ENCODE data around the gene PNPLA8. TPM values are rescaled to one million over a fixed set of nuclear protein-coding genes. Genes with fewer than 3 reads are reported as not detected.

PNPLA8 gene
- total and polyA plus RNA-seq, 2 donors (not counting 3 experiments of a cell fraction or from before 2014, with no cell fraction given), result 5.9 to 19.9 TPM

DNA sequence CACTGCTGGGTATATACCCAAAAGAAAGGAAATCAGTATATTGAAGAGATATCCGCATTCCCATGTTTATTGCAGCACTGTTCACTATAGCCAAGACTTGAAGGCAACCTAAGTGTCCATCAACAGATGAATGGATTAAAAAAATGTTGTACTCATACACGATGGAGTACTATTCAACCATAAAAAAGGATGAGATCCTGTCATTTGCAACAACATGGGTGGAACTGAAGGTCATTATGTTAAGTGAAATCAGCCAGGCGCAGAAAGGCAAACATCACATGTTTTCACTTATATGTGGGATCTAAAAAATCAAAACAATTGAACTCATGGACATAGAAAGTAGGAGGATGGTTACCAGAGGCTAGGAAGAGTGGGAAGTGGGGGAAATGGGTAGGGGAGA lies 89.0 kb downstream of the PNPLA8 start:
- TF ChIP-seq, protein P1, sequence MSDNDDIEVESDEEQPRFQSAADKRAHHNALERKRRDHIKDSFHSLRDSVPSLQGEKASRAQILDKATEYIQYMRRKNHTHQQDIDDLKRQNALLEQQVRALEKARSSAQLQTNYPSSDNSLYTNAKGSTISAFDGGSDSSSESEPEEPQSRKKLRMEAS (IDR thresholded peaks at IDR 0.05; ENCODE audit: insufficient read depth, insufficient read length), result no peak
- no peak overlapping the region for H2AFZ ChIP-seq (ENCODE audit: low read depth, low read length)
- no peaks in the 10 kb centered on the region for H3K9me1 ChIP-seq (replicated peaks; ENCODE audit: control insufficient read depth, extremely low read depth, insufficient read depth, low read length)
- H3K27ac ChIP-seq (ENCODE audit: insufficient read depth, low read depth, low read length), result no peak overlapping the region
- intact Hi-C loops (cut with micrococcal nuclease) (no loop called here), dilution Hi-C loops (cut with MboI; ENCODE audit: extremely low pct_ligation_motif_present, low sequenced_read_pairs) (no loop called here)
- POLR2A ChIA-PET, result no interaction called here
- CTCF ChIA-PET, result no interaction called here
- no peak for FAIRE-seq
- BruUV-seq (replicated peaks), result no TSS peak
- H4K20me1 ChIP-seq (replicated peaks; ENCODE audit: control insufficient read depth, extremely low read depth, insufficient read depth, low read length), result no peaks in the 10 kb centered on the region
- peaks cover 20% of the 10 kb centered on the region for H3K4me1 ChIP-seq (ENCODE audit: control insufficient read depth, extremely low read depth, insufficient read depth, low read length)
- no peak overlapping the region for H3K4me3 ChIP-seq (replicated peaks in 1 of 3; ENCODE audit: insufficient read depth in 1 of 3, low read depth in 1 of 3, low read length in 3 of 3)
- peaks cover 89% of the 10 kb centered on the region for H3K79me2 ChIP-seq (ENCODE audit: control insufficient read depth, insufficient read depth, low read length)
- H3K9me3 ChIP-seq (replicated peaks; ENCODE audit: control insufficient read depth, insufficient read depth, low read length), result no peaks in the 10 kb centered on the region
- H3K36me3 ChIP-seq (ENCODE audit: control insufficient read depth in 2 of 2, extremely low read depth in 1 of 2, insufficient read depth in 2 of 2, low read length in 2 of 2), result no peaks in the 10 kb centered on the region
- no peaks in the 10 kb centered on the region for H3K27me3 ChIP-seq (ENCODE audit: control insufficient read depth in 2 of 2, insufficient read depth in 2 of 2, low read length in 2 of 2)
- no peak for DNase-seq (ENCODE audit: low read depth, low spot score)
- H3K4me2 ChIP-seq (ENCODE audit: insufficient read depth, low read length), result no peak overlapping the region
- H3K9ac ChIP-seq (replicated peaks; ENCODE audit: extremely low read depth, insufficient read depth, low read length), result no peak overlapping the region

DNA sequence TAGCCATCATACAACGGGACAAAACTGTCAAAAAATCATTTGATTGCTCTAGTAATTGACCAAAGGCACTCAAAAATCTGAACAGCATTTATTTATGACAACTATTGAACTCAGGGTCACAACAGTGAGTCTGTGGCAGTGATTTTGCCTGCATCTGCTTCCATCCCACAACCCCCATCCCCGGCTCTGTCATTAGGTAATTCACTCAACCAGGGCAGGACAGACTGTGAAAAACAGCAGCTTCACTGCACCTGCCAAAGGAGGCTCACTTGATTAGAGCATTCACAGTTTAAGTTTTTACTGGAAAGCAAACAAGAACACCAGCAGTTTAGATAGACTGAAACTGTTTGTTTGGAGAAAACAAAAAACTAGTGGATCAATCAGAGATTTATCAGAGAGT lies 91.9 kb downstream of the PNPLA8 start:
- intact Hi-C loops (cut with micrococcal nuclease), result no loop called here
- POLR2A ChIA-PET, result interaction anchor here (0.7 kb wide), 1 partner anchor 14 kb away, joined by 3 read pairs; no protein-coding TSS in a partner anchor

More for the DNA sequence above, 91.9 kb downstream of the PNPLA8 start:
- H3K27ac ChIP-seq (ENCODE audit: insufficient read depth, low read depth, low read length), result no peak overlapping the region
- H3K79me2 ChIP-seq (ENCODE audit: control insufficient read depth, insufficient read depth, low read length), result peaks cover 87% of the 10 kb centered on the region
- no peak for TF ChIP-seq FOS (IDR thresholded peaks at IDR 0.05; ENCODE audit: borderline replicate concordance, insufficient read depth, low read length)
- TF ChIP-seq, protein P2, sequence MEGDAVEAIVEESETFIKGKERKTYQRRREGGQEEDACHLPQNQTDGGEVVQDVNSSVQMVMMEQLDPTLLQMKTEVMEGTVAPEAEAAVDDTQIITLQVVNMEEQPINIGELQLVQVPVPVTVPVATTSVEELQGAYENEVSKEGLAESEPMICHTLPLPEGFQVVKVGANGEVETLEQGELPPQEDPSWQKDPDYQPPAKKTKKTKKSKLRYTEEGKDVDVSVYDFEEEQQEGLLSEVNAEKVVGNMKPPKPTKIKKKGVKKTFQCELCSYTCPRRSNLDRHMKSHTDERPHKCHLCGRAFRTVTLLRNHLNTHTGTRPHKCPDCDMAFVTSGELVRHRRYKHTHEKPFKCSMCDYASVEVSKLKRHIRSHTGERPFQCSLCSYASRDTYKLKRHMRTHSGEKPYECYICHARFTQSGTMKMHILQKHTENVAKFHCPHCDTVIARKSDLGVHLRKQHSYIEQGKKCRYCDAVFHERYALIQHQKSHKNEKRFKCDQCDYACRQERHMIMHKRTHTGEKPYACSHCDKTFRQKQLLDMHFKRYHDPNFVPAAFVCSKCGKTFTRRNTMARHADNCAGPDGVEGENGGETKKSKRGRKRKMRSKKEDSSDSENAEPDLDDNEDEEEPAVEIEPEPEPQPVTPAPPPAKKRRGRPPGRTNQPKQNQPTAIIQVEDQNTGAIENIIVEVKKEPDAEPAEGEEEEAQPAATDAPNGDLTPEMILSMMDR (IDR thresholded peaks at IDR 0.05; ENCODE audit: extremely low read depth in 1 of 2, insufficient read depth in 1 of 2, low read depth in 1 of 2, low read length in 2 of 2), result no peak
- BruUV-seq (replicated peaks), result no TSS peak
- no peak overlapping the region for H2AFZ ChIP-seq (ENCODE audit: low read depth, low read length)
- dilution Hi-C loops (cut with MboI; ENCODE audit: extremely low pct_ligation_motif_present, low sequenced_read_pairs), result no loop called here
- H3K9ac ChIP-seq (replicated peaks; ENCODE audit: extremely low read depth, insufficient read depth, low read length), result no peak overlapping the region
- H3K27me3 ChIP-seq (ENCODE audit: control insufficient read depth in 2 of 2, insufficient read depth in 2 of 2, low read length in 2 of 2), result no peaks in the 10 kb centered on the region
- no peaks in the 10 kb centered on the region for H3K36me3 ChIP-seq (ENCODE audit: control insufficient read depth in 2 of 2, extremely low read depth in 1 of 2, insufficient read depth in 2 of 2, low read length in 2 of 2)
- no peak for DNase-seq (ENCODE audit: low read depth, low spot score)
- no peak overlapping the region for H3K4me3 ChIP-seq (replicated peaks in 1 of 3; ENCODE audit: insufficient read depth in 1 of 3, low read depth in 1 of 3, low read length in 3 of 3)
- no peaks in the 10 kb centered on the region for H3K9me3 ChIP-seq (replicated peaks; ENCODE audit: control insufficient read depth, insufficient read depth, low read length)
- peaks cover 18% of the 10 kb centered on the region for H3K4me1 ChIP-seq (ENCODE audit: control insufficient read depth, extremely low read depth, insufficient read depth, low read length)
- no peaks in the 10 kb centered on the region for H3K9me1 ChIP-seq (replicated peaks; ENCODE audit: control insufficient read depth, extremely low read depth, insufficient read depth, low read length)
- CTCF ChIA-PET, result interaction anchor here (1.4 to 1.8 kb wide), 2 partner anchors 10 to 12 kb away, joined by 3 to 4 read pairs; no protein-coding TSS in a partner anchor
- H4K20me1 ChIP-seq (replicated peaks; ENCODE audit: control insufficient read depth, extremely low read depth, insufficient read depth, low read length), result no peaks in the 10 kb centered on the region
- H3K4me2 ChIP-seq (ENCODE audit: insufficient read depth, low read length), result no peak overlapping the region
- FAIRE-seq, result no peak

All from endothelial cell of umbilical vein (primary cell).